ENCODE results near the gene KLHL29. TPM values are rescaled to one million over a fixed set of nuclear protein-coding genes. Genes with fewer than 3 reads are reported as not detected.

Gene KLHL29
- total and polyA plus RNA-seq, 5 donors, result 1.7 to 4.0 (median 2.0) TPM

DNA sequence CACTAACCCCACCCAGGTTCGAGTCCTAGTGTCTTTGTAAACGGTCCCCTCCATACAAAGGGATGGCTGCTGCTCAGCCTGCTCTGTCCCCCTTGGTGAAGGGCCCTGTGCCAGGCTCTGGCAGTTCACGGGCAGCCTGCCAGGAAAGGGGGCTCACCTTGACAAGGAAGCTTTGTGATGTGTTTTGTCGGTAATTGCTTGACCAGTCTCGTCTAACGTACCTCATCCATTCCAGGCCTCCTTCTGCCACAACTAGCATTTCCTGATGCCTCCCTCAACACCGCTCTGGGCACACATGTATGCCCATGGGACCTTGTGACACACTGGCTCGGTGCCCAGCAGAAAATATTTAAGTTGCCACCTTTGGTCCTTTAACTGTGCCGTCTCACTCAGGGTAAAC, 171.9 kb downstream of the KLHL29 start:
- no peak overlapping the region for H3K4me3 ChIP-seq (ENCODE audit: low read length)
- intact Hi-C loops (cut with DNase I), result no loop called here
- peaks cover 2% of the 10 kb centered on the region for H3K4me1 ChIP-seq (ENCODE audit: control insufficient read depth, insufficient read depth, low read length)
- DNase-seq (peak in 1 of 3 donors; percentile 38), ATAC-seq (no peak)
- WGBS, result 78% methylated on average over 9 of the region's 9 CpGs
- H3K27ac ChIP-seq (ENCODE audit: low read length), result no peak overlapping the region
- H3K27me3 ChIP-seq (ENCODE audit: control insufficient read depth, insufficient read depth), result no peaks in the 10 kb centered on the region
- no peaks in the 10 kb centered on the region for H3K9me3 ChIP-seq (ENCODE audit: control insufficient read depth, low read length)

DNA sequence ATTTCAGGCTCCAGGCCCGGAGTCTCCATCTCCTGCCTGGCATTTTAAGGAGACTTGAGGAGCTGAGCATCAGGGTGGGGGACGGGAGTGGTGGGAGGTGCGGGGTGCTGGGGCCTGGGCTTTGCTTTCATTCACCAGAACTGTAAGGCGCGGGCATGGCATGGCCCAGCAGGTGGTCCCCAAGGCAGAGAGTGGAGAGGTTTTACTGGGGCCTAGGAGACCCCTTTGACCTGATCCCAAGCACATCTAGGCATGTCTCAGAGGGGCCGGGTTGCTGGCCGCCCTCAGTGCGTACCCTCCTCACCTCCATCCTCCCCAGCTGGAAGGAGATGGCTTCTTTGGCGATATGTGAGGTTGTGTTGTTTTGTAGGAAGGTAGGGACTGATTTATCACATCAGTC, 172.5 kb downstream of the KLHL29 start:
- Histone ChIP-seq H3K4me1 (ENCODE audit: control insufficient read depth, insufficient read depth, low read length) (peaks cover 2% of the 10 kb centered on the region), H3K27ac (ENCODE audit: low read length) (no peak overlapping the region), H3K9me3 (ENCODE audit: control insufficient read depth, low read length) (no peaks in the 10 kb centered on the region), H3K4me3 (ENCODE audit: low read length) (no peak overlapping the region), H3K27me3 (ENCODE audit: control insufficient read depth, insufficient read depth) (no peaks in the 10 kb centered on the region)
- peak in 1 of 3 donors; percentile 29 for DNase-seq
- 93% methylated on average over 9 of the region's 9 CpGs for WGBS
- intact Hi-C loops (cut with DNase I), result no loop called here
- ATAC-seq, result no peak

DNA sequence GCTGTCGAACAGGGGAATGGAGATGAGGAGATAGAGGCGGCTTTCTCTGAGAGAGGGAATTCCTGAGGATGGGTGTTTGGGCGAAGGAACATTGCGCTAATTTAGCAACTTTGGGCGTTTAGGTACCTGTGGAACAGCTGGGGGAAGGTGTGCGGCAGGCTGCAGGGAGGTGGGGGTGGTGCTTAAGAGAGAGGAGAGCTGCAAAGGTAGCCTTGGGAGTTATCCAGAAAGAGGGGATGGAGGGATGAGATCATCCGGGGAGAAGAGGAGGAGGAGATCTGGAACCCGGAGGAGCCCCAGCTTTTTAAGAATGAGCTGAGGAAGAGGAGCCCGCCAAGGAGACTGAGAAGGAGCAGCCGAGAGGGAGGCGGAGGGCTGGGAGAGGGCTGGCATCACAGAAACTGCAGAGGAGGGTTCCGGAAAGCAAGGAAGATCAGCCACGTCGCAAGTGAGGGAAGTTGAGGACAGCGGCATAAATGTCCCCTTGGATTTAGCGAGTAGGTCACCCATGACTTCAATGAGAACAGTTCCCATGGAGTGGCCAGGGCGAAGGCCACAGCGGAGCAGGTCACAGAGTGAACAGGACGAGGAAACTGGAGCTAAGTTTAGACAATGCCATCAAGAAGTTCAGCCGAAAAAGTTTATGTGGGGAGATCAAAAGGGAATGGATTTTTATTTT, 174.7 kb downstream of the KLHL29 start:
- no peaks in the 10 kb centered on the region for H3K9me3 ChIP-seq (ENCODE audit: control insufficient read depth, low read length)
- intact Hi-C loops (cut with DNase I), result no loop called here
- no peaks in the 10 kb centered on the region for H3K27me3 ChIP-seq (ENCODE audit: control insufficient read depth, insufficient read depth)
- DNase-seq (no peak), ATAC-seq (no peak)
- no peak overlapping the region for H3K4me3 ChIP-seq (ENCODE audit: low read length)
- peaks cover 7% of the 10 kb centered on the region for H3K4me1 ChIP-seq (ENCODE audit: control insufficient read depth, insufficient read depth, low read length)
- 90% methylated on average over 20 of the region's 20 CpGs for WGBS
- no peak overlapping the region for H3K27ac ChIP-seq (ENCODE audit: low read length)

DNA sequence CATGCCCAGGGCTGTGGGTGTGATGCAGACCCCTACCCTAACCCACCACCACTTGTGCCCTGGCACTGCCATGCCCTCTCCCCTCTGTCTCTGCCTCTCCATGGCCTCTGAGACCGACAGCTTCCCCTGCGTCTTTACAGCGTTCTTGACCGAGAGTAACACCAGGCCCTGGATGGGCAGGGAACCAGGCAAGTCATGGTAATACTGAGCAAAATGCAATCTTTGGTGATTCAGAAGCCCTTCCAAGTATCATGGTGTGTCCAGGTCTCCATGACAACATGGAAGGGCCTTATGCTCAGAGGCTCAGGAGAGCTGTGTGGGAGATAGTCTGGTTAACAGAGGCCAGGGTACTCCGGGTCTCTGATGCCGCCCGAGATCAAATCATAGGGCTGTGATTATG, 176.1 kb downstream of the KLHL29 start:
- Histone ChIP-seq H3K27me3 (ENCODE audit: control insufficient read depth, insufficient read depth) (no peaks in the 10 kb centered on the region), H3K9me3 (ENCODE audit: control insufficient read depth, low read length) (no peaks in the 10 kb centered on the region), H3K27ac (ENCODE audit: low read length) (peak overlapping the region; percentile 6), H3K4me3 (ENCODE audit: low read length) (no peak overlapping the region), H3K4me1 (ENCODE audit: control insufficient read depth, insufficient read depth, low read length) (peaks cover 14% of the 10 kb centered on the region)
- DNase-seq (peak; percentile 62 to 88 (median 80)), ATAC-seq (peak; percentile 45 to 49)
- WGBS, result 69% methylated on average over 7 of the region's 7 CpGs
- intact Hi-C loops (cut with DNase I), result no loop called here

DNA sequence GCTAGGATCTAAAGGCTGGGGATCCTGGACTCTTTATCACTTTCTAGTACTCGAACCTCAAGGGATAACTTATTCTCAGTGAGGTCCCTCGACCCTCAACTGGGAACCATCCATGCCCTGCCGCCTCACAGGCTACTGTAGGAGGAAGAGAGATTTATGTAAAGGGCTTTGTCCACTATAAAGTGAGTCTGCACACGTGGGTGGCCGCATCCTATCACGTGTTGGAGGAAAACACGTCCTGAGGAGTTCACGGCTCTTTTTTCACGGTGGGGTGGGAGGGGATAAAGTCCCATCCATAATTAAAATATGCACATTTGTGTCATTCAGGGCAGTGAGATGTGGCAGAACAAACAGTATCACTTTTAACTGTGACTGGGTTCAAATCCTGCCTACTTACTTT, 176.6 kb downstream of the KLHL29 start:
- DNase-seq (no peak), ATAC-seq (no peak)
- Histone ChIP-seq H3K4me1 (ENCODE audit: control insufficient read depth, insufficient read depth, low read length) (peaks cover 14% of the 10 kb centered on the region), H3K27ac (ENCODE audit: low read length) (no peak overlapping the region), H3K9me3 (ENCODE audit: control insufficient read depth, low read length) (no peaks in the 10 kb centered on the region), H3K27me3 (ENCODE audit: control insufficient read depth, insufficient read depth) (no peaks in the 10 kb centered on the region), H3K4me3 (ENCODE audit: low read length) (no peak overlapping the region)
- intact Hi-C loops (cut with DNase I), result no loop called here
- WGBS, result 77% methylated on average over 9 of the region's 9 CpGs

DNA sequence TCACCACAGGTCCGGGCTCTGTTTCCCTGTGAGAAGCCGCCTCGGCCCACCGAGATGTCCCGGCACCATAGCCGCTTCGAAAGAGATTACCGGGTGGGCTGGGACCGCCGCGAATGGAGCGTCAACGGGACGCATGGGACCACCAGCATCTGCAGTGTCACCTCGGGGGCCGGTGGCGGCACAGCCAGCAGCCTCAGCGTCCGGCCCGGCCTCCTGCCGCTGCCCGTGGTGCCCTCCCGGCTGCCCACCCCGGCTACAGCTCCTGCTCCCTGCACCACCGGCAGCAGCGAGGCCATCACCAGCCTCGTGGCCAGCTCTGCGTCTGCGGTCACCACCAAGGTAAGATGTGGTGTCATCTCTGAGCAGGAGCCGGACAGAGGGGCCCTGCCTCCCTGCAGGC, 177.2 kb downstream of the KLHL29 start:
- 97% methylated on average over 30 of the region's 30 CpGs for WGBS
- no peaks in the 10 kb centered on the region for H3K27me3 ChIP-seq (ENCODE audit: control insufficient read depth, insufficient read depth)
- no peaks in the 10 kb centered on the region for H3K9me3 ChIP-seq (ENCODE audit: control insufficient read depth, low read length)
- peaks cover 14% of the 10 kb centered on the region for H3K4me1 ChIP-seq (ENCODE audit: control insufficient read depth, insufficient read depth, low read length)
- H3K27ac ChIP-seq (ENCODE audit: low read length), result no peak overlapping the region
- H3K4me3 ChIP-seq (ENCODE audit: low read length), result no peak overlapping the region
- ATAC-seq (no peak), DNase-seq (no peak)
- intact Hi-C loops (cut with DNase I), result no loop called here

DNA sequence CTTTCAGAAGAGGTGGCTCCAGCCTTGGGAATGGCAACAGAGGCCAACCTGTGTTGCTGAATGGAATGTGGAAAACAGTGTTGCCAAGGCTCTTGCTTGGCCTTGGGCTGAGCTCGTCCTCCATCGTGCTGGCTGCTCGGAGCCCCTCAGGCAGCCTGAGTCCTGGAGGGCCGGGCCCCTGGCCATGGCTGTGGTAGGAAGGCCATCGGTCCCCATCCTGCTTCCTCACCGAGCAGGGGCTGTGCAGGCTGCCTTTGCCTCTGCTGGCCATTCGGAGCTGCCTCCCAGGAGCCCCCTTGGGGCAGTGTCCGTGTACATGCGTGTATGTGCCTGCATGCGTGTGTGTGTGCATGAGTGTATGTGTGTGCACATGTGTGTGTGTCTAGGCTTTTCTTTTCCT, 178.2 kb downstream of the KLHL29 start:
- 86% methylated on average over 10 of the region's 10 CpGs for WGBS
- ATAC-seq (no peak), DNase-seq (peak in 1 of 3 donors; percentile 42)
- intact Hi-C loops (cut with DNase I), result no loop called here
- Histone ChIP-seq H3K27me3 (ENCODE audit: control insufficient read depth, insufficient read depth) (no peaks in the 10 kb centered on the region), H3K27ac (ENCODE audit: low read length) (no peak overlapping the region), H3K4me3 (ENCODE audit: low read length) (no peak overlapping the region), H3K4me1 (ENCODE audit: control insufficient read depth, insufficient read depth, low read length) (peaks cover 14% of the 10 kb centered on the region), H3K9me3 (ENCODE audit: control insufficient read depth, low read length) (no peaks in the 10 kb centered on the region)

DNA sequence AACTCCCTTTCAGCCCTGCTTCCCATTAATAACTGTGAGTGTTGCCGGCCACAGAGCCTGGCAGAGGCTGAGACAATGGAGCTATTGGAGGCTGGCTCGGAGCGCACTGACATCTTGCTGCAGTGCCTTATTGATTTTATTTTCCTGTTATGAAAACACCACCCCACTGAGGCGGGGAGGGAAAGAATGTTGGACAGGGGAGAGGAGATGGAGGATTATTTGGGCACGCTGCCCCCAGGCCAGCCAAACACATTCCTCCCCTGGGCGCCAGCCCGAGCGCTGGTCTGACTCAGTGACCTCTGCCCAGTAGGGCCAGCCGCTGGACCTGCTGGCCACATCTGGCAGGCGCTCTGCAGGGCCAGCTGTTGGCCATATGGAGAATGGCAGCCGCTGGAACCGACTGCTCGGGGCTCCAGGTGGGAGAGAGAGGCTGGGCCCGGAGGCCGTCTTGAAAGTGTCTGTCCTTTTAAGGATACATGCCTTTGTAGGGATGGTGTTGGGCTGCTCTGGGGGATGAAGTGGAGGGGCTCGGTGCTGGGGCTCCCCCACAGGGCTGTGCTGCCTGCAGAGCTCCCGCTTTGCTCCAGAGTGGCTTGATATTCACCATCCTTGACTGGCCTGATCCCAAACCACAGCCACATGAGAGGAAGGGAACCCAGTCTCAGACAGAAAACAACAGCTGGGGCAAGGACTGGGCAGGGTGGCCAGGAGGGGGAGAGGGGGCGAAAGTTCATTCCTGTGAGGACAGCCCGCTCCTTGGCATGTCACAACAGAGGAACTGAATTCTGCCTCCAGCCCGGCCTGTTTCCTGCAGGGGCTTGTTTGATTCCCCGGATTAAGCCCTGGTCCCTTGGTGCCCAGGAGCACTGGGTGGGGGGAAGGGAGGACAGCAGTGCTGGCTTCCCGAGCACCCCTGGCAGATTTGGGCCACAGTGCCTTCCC, 179.0 kb downstream of the KLHL29 start:
- intact Hi-C loops (cut with DNase I), result no loop called here
- Histone ChIP-seq H3K27ac (ENCODE audit: low read length) (peak overlapping the region; percentile 38), H3K4me3 (ENCODE audit: low read length) (no peak overlapping the region), H3K4me1 (ENCODE audit: control insufficient read depth, insufficient read depth, low read length) (peaks cover 14% of the 10 kb centered on the region), H3K27me3 (ENCODE audit: control insufficient read depth, insufficient read depth) (no peaks in the 10 kb centered on the region), H3K9me3 (ENCODE audit: control insufficient read depth, low read length) (no peaks in the 10 kb centered on the region)
- DNase-seq (peak; percentile 78 to 91 (median 89)), ATAC-seq (peak; percentile 64 to 74)
- 68% methylated on average over 22 of the region's 22 CpGs for WGBS

DNA sequence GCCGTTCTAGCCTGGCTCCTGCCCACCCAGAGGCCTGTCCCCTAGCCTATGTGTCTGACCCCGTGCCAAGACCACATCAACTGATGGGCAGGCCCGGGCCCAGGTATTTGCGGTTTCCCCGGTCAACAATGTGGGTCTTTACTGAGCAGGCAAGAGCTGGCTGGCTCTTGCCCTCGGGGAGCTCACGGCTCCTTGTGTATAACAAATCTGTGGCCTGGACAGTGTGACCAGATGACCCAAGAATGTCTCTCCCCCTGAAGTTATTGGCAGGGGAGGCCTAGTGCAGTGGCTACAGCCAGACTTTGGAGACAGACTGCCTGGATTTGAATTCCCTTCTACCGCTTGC, 179.6 kb downstream of the KLHL29 start:
- 69% methylated on average over 8 of the region's 8 CpGs for WGBS
- peak; percentile 52 to 82 (median 69) for DNase-seq
- intact Hi-C loops (cut with DNase I), result no loop called here

DNA sequence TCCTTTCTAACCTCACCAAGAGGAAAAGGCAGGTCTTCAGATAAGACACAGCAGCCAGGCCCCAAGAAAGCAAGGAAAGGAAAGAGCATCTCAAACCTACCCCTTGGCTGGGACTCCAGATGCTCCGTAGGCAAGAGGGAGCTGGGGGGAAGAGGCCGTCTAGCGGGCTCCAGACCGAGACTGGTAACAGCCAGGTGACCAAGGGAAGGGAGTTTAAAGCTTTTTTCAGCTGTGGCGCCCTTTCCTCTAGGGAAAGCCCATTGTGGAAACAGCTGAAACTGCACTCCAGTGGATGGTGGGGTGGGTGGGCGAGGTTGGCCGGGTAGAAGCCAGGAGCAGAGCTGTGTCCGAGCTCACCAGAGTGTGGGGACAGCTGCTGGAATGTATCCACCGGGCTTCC, 180.4 kb downstream of the KLHL29 start:
- peaks cover 14% of the 10 kb centered on the region for H3K4me1 ChIP-seq (ENCODE audit: control insufficient read depth, insufficient read depth, low read length)
- intact Hi-C loops (cut with DNase I), result no loop called here
- DNase-seq (peak in 1 of 3 donors; percentile 55), ATAC-seq (no peak)
- no peaks in the 10 kb centered on the region for H3K9me3 ChIP-seq (ENCODE audit: control insufficient read depth, low read length)
- no peak overlapping the region for H3K27ac ChIP-seq (ENCODE audit: low read length)
- whole genome bisulfite sequencing, result 84% methylated on average over 9 of the region's 9 CpGs
- no peak overlapping the region for H3K4me3 ChIP-seq (ENCODE audit: low read length)
- H3K27me3 ChIP-seq (ENCODE audit: control insufficient read depth, insufficient read depth), result no peaks in the 10 kb centered on the region

More for the DNA sequence above, 179.6 kb downstream of the KLHL29 start:
- H3K9me3 ChIP-seq (ENCODE audit: control insufficient read depth, low read length), result no peaks in the 10 kb centered on the region
- H3K4me1 ChIP-seq (ENCODE audit: control insufficient read depth, insufficient read depth, low read length), result peaks cover 14% of the 10 kb centered on the region
- peak overlapping the region; percentile 38 for H3K27ac ChIP-seq (ENCODE audit: low read length)
- no peak overlapping the region for H3K4me3 ChIP-seq (ENCODE audit: low read length)
- ATAC-seq, result peak; percentile 67 to 80
- no peaks in the 10 kb centered on the region for H3K27me3 ChIP-seq (ENCODE audit: control insufficient read depth, insufficient read depth)

DNA sequence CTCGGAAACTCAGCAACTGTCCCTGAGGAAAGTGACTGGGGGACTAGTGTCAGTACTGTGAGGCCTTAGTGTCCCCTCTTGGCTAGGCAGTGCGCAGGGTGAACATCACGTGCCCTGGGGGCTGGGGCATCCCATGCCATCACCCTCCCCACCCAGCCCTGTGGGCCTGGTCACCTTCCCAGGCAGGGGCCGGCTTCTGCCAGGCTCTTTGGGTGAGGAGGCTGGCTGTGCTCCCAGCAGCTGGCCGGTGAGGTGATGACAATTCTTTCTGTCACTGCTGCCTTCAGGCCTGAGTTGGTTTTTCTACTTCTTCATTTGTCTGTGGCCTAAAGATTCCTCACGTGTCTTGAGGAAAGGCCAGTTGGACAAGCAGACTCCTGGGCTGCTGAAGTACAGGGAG, 180.8 kb downstream of the KLHL29 start:
- ATAC-seq, result peak; percentile 35 to 36
- Histone ChIP-seq H3K4me1 (ENCODE audit: control insufficient read depth, insufficient read depth, low read length) (peaks cover 14% of the 10 kb centered on the region), H3K27ac (ENCODE audit: low read length) (no peak overlapping the region), H3K27me3 (ENCODE audit: control insufficient read depth, insufficient read depth) (no peaks in the 10 kb centered on the region), H3K9me3 (ENCODE audit: control insufficient read depth, low read length) (no peaks in the 10 kb centered on the region), H3K4me3 (ENCODE audit: low read length) (no peak overlapping the region)
- DNase-seq, result peak in 2 of 3 donors; percentile 80 to 83
- 61% methylated on average over 6 of the region's 6 CpGs for WGBS
- intact Hi-C loops (cut with DNase I), result no loop called here
